ENCODE data around the gene SLC22A23.

SLC22A23 gene

GRCh38 chr6:3458706-3459421 is 2.0 kb upstream of the SLC22A23 start:
- H3K27ac Mint-ChIP-seq, result no peak overlapping the region
- peaks cover 7% of the 10 kb centered on the region for H3K4me1 Mint-ChIP-seq
- H3K4me3 Mint-ChIP-seq, result no peak overlapping the region
- H3K36me3 Mint-ChIP-seq, result no peaks in the 10 kb centered on the region
- CTCF ChIA-PET, result interaction anchor here (0.6 to 2.2 kb wide), 4 partner anchors 15 to 228 kb away, joined by 3 to 6 read pairs (median 4); no protein-coding TSS in a partner anchor
- no peak for DNase-seq
- peaks cover 31% of the 10 kb centered on the region for H3K27me3 Mint-ChIP-seq
- H3K9me3 Mint-ChIP-seq, result no peaks in the 10 kb centered on the region

DNA sequence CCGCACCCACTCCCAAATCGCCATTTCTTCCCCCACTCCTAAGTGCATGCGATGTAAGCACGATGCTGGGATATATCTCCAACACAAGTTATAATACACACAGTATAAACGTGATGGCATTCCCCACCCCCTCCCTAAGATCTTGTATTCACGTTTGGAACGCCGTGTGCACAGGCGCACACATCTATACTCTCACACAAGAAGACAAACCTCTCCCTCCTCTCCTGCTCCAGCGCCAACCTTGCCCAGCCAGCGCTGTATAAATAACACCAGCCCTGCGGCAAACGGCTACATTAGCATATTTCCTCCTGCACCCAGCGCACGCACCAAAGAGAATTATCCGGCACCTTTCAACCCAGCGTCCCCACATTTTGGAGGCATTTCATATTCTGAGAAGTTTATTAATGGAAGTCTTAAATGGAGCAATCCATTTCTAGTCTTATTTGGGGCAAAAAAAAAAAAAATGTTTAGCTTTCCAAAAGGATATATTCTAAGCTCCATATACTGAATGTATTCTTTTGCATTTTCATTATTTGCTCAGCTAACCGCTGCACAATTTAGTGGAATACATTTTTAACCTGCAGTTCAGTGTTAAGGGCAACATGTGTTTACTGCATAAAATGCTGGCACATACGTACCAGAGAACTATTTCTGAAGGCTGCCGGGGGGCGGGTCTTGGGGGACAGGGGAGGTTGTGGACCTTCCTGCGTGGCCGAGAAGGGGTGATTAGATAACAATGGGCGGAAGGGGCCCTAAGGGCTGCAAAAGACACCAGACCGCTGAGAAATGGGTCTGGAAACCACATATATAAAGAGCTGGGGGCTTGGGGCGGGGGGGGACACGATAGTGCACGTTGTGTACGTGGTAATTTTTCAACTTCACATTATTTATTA is 1.1 kb upstream of the SLC22A23 start:
- H3K27me3 Mint-ChIP-seq, result peaks cover 28% of the 10 kb centered on the region
- H3K27ac Mint-ChIP-seq, result no peak overlapping the region
- H3K9me3 Mint-ChIP-seq, result no peaks in the 10 kb centered on the region
- peaks cover 7% of the 10 kb centered on the region for H3K4me1 Mint-ChIP-seq
- peak; percentile 43 for DNase-seq
- CTCF ChIA-PET, result interaction anchor here (0.6 to 1.0 kb wide), 4 partner anchors 46 to 229 kb away, joined by 3 to 6 read pairs (median 4); no protein-coding TSS in a partner anchor
- H3K36me3 Mint-ChIP-seq, result no peaks in the 10 kb centered on the region
- H3K4me3 Mint-ChIP-seq, result peak overlapping the region; percentile 74

GRCh38 chr6:3456395-3456897 is 404 bp downstream of the SLC22A23 start:
- Mint-ChIP-seq H3K27me3 (peaks cover 26% of the 10 kb centered on the region), H3K9me3 (no peaks in the 10 kb centered on the region), H3K27ac (no peak overlapping the region), H3K36me3 (no peaks in the 10 kb centered on the region), H3K4me3 (no peak overlapping the region), H3K4me1 (peaks cover 13% of the 10 kb centered on the region)
- CTCF ChIA-PET, result interaction anchor here (0.5 kb wide), 1 partner anchor 17 kb away, joined by 3 read pairs; no protein-coding TSS in a partner anchor
- peak; percentile 27 for DNase-seq

- Mint-ChIP-seq H3K9me3 (no peaks in the 10 kb centered on the region), H3K27ac (no peak overlapping the region), H3K36me3 (no peaks in the 10 kb centered on the region), H3K4me1 (peaks cover 14% of the 10 kb centered on the region), H3K27me3 (peaks cover 21% of the 10 kb centered on the region), H3K4me3 (no peak overlapping the region)
- CTCF ChIA-PET, result no interaction called here
- DNase-seq, result peak; percentile 46
These were observed 1.1 kb downstream of the SLC22A23 start for GRCh38 chr6:3455569-3456394.

DNA sequence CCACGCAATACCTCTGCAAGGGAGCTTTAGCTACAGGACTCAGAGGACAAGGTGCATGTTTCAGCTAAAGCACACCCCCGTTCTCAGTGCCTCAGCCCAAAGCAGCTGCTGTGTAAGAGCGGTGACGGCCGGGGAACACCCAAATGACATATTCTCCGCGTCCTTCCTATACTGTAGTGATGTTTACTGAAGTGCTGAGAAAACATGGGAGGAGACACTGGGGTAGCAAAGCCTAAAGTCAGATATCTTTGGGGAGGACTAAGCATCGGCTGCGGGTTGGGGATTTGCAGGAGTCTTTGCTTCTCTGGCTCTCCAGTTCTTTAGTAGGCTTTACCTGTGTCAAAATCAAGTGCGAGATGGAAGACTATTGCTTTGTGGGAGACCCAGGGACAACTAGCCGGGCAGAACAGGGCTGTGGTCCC is 1.7 kb downstream of the SLC22A23 start:
- peak; percentile 65 for DNase-seq
- Mint-ChIP-seq H3K27ac (no peak overlapping the region), H3K27me3 (peaks cover 21% of the 10 kb centered on the region), H3K36me3 (no peaks in the 10 kb centered on the region), H3K9me3 (no peaks in the 10 kb centered on the region), H3K4me3 (no peak overlapping the region), H3K4me1 (peaks cover 15% of the 10 kb centered on the region)
- CTCF ChIA-PET, result interaction anchor here (2.8 kb wide), 1 partner anchor 45 kb away, joined by 8 read pairs; no protein-coding TSS in a partner anchor

DNA sequence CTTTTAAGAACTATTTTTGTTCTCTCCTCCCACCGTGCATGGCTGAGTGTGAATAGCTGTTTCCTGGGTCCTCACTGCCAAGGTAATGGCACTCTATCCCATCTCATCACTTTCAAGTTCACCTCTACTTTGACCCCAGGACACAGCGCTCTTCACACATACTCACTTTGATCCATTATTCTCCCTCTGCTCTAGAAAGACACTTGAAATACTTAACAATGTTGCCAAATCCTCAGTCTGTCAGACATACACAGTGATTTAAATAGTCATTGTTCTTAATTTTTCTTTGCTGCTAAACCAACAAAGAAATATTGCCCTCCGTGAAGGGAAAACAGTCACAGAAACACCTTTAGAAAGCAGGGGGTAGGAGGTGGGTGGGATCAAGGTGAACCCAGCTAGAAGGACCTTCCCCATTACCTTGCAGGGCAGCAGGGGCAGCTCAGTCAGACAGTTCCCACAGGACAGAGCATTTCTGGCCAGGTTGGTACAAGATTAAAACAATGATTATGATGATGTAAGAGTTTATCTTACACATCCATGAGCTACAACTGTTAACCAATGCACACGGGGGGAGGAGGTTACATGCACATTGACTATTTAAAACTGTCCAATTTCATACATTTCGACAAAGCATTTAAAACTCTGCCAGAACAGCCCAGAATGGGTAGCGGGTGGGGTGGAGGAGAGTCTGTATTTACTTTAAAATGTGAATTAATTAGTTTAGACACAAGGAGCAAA is 2.4 kb downstream of the SLC22A23 start:
- no peak overlapping the region for H3K27ac Mint-ChIP-seq
- peaks cover 21% of the 10 kb centered on the region for H3K27me3 Mint-ChIP-seq
- H3K36me3 Mint-ChIP-seq, result peaks cover 5% of the 10 kb centered on the region
- H3K4me1 Mint-ChIP-seq, result peaks cover 20% of the 10 kb centered on the region
- H3K9me3 Mint-ChIP-seq, result peaks cover 5% of the 10 kb centered on the region
- no peak for DNase-seq
- CTCF ChIA-PET, result interaction anchor here (2.8 kb wide), 1 partner anchor 45 kb away, joined by 8 read pairs; no protein-coding TSS in a partner anchor
- H3K4me3 Mint-ChIP-seq, result no peak overlapping the region

DNA sequence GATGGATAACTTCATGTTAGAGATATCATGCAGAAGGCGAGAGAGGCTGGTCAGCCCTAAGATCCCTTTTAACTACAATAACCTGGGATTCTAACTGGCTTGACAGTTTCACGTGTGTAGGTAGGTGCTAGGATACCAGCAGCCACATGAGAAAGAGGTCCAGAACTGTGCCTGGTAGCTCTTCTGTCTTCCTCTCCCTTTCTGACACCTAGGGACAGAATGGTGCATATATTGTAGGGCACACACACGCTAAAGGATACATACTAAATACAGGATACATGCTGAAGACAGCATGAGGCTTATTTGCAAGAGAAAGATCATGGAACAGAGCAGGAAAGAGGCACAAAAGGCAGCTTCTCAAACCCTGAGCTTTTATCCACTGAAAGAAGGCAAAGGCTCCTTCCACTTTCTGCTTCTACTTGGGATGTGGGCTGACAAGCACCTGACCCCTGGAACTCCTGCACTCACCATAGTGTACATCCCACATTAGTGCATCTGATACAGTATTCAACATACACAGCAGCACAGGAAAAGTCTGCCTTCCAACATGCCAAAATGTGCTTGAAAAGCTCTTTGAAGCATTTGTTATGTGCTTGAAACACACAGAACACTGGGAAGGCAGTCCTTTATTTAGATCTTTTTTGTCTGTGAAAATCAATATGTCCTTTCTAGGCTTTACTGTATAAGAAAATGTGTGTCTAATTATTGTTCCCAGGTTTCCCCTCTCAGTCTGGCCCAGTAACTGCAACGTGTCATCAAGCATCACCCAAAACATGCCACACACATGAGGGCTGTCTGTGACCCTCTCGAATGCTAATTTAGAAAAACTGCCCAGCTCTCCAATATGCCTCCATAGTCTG is 3.2 kb downstream of the SLC22A23 start:
- CTCF ChIA-PET, result interaction anchor here (1.3 to 2.8 kb wide), 2 partner anchors 38 to 44 kb away, joined by 3 to 8 read pairs; no protein-coding TSS in a partner anchor
- Mint-ChIP-seq H3K9me3 (peaks cover 6% of the 10 kb centered on the region), H3K27ac (no peak overlapping the region), H3K36me3 (peaks cover 9% of the 10 kb centered on the region), H3K4me1 (peaks cover 28% of the 10 kb centered on the region), H3K27me3 (peaks cover 14% of the 10 kb centered on the region), H3K4me3 (no peak overlapping the region)
- no peak for DNase-seq

DNA sequence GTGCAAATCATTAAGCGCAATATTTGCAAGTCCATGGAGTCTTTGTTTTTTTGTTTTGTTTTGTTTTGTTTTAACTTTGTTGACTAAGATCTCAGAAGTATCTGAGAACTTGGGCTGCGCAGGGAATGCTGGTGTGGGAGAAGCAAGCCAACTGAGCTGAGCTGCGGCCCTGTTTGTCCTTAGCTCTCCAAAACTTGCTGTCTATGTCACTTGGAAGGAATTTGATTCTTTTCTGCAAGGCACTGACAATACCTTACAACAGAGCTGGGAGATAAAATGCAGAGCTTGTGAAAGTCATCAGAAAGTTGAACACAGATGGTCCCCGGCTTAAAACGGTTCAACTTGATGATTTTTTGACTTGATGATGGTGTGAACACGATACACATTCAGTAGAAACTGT is 5.4 kb downstream of the SLC22A23 start:
- DNase-seq, result no peak
- no peak overlapping the region for H3K4me3 Mint-ChIP-seq
- no peak overlapping the region for H3K27ac Mint-ChIP-seq
- CTCF ChIA-PET, result no interaction called here
- H3K4me1 Mint-ChIP-seq, result peaks cover 22% of the 10 kb centered on the region
- no peaks in the 10 kb centered on the region for H3K27me3 Mint-ChIP-seq
- H3K9me3 Mint-ChIP-seq, result peaks cover 6% of the 10 kb centered on the region
- H3K36me3 Mint-ChIP-seq, result peaks cover 9% of the 10 kb centered on the region

GRCh38 chr6:3450888-3451287 is 6.0 kb downstream of the SLC22A23 start:
- no peak overlapping the region for H3K4me3 Mint-ChIP-seq
- CTCF ChIA-PET, result no interaction called here
- peaks cover 9% of the 10 kb centered on the region for H3K36me3 Mint-ChIP-seq
- H3K4me1 Mint-ChIP-seq, result peaks cover 22% of the 10 kb centered on the region
- H3K27ac Mint-ChIP-seq, result no peak overlapping the region
- no peak for DNase-seq
- H3K27me3 Mint-ChIP-seq, result no peaks in the 10 kb centered on the region
- peaks cover 6% of the 10 kb centered on the region for H3K9me3 Mint-ChIP-seq

DNA sequence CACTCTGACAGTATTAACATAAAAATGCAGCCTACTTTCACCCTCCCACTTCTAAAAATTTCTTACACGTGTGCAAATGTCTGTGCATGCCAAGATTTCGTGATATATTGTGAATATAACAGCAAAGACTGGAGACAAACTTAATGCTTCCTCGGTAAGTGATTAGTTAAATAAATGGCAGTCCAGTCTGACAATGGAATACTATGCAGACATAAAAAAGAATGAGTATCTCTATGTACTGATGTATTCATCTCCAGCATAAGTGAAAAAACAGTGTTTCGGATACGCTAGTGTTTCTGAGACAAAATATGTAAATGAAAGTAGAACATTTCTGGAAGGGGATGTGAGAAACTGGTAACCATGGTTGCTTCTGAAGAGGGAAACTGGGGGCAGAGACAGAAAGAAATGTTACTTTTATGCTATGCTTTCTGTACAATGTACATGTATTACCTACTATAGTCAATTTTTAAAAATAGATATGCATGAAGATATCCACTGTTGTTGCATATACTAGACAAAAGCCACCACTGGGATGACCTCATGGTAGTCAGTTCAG is 7.0 kb downstream of the SLC22A23 start:
- Mint-ChIP-seq H3K4me3 (no peak overlapping the region), H3K36me3 (peaks cover 9% of the 10 kb centered on the region), H3K9me3 (peaks cover 6% of the 10 kb centered on the region), H3K27me3 (no peaks in the 10 kb centered on the region), H3K27ac (peak overlapping the region; percentile 87), H3K4me1 (peaks cover 22% of the 10 kb centered on the region)
- no peak for DNase-seq
- CTCF ChIA-PET, result no interaction called here

- no peak for DNase-seq
- CTCF ChIA-PET, result no interaction called here
- Mint-ChIP-seq H3K27ac (peak overlapping the region; percentile 87), H3K4me1 (peaks cover 22% of the 10 kb centered on the region), H3K4me3 (no peak overlapping the region), H3K36me3 (peaks cover 9% of the 10 kb centered on the region), H3K27me3 (peaks cover 2% of the 10 kb centered on the region), H3K9me3 (peaks cover 6% of the 10 kb centered on the region)
These were observed 7.5 kb downstream of the SLC22A23 start for GRCh38 chr6:3449321-3449720.

DNA sequence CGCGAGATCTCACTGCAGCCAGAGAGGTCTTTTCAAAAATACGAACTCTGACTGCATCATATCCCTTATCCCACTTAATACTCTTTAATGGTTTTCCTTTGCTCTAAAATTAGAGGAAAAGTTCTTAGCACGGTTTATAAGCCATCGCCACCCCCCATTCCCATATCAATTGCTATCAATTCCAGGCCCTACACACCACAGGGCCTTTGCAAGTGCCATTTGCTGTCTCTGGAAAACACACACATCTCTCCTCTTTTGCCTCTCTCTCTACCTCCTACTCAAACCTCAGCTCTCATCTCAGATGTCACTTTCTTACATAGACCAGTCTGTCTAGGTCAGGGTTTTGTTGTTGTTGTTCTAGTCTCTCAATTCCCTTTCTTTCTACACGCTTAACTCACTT is 9.8 kb downstream of the SLC22A23 start:
- peaks cover 9% of the 10 kb centered on the region for H3K36me3 Mint-ChIP-seq
- peaks cover 3% of the 10 kb centered on the region for H3K27me3 Mint-ChIP-seq
- no peak for DNase-seq
- H3K4me1 Mint-ChIP-seq, result peaks cover 22% of the 10 kb centered on the region
- CTCF ChIA-PET, result interaction anchor here (1.4 kb wide), 1 partner anchor 36 kb away, joined by 4 read pairs; no protein-coding TSS in a partner anchor
- H3K27ac Mint-ChIP-seq, result no peak overlapping the region
- peaks cover 6% of the 10 kb centered on the region for H3K9me3 Mint-ChIP-seq
- no peak overlapping the region for H3K4me3 Mint-ChIP-seq
